ENCODE results near the gene HVCN1.
"Not testable (repeated sequence)": the region's sequence is repeated elsewhere in the genome, so short reads cannot be mapped to it uniquely, and the experiment has no call there.

The HVCN1 gene, protein sequence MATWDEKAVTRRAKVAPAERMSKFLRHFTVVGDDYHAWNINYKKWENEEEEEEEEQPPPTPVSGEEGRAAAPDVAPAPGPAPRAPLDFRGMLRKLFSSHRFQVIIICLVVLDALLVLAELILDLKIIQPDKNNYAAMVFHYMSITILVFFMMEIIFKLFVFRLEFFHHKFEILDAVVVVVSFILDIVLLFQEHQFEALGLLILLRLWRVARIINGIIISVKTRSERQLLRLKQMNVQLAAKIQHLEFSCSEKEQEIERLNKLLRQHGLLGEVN

DNA sequence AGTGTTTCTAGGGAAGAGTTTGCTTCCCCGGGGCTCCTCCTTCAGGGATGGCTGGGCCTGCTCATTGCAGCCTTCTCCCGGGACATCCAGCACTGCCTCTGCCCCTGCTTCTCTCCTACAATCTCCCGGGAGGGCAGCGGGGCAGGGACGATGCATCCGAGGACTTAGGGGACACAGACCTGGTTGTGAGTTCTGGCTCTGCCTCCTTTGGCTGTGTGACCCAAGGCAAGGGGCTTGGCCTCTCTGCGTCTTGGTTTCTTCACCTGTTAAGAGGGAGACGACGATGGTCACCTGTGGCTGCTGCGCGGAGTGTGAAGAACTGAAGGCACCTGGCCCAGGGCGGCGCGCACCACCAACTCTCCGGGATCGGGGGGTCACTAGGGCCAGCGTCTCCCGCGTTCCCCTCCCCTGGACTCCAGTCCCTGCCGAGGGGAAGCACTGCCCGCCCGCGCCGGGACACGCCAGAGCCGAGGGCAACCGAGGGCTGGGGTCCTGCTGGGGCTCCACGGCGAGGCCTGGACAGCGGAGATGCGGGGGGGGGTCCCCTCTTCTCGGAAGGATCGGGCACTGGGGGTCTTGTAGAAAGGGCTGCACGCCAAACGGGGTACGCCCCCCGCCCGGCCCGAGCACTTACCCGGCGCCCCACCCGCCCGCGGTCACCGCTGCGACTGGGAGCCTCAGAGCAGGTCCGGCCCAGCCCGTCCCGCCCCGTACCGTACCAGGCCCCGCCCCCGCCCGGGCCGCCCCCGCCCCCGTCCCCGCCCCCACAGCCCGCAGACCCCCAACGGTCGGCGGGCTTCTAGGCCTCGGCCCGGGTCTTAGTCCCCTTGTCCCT lies at the start of gene HVCN1:
Gene HVCN1 (minus strand): TSS at position 670 of the 835 bp plus-strand sequence. CDS start 5,870 bp downstream, outside the sequence.
- DNase-seq: no peak

DNA sequence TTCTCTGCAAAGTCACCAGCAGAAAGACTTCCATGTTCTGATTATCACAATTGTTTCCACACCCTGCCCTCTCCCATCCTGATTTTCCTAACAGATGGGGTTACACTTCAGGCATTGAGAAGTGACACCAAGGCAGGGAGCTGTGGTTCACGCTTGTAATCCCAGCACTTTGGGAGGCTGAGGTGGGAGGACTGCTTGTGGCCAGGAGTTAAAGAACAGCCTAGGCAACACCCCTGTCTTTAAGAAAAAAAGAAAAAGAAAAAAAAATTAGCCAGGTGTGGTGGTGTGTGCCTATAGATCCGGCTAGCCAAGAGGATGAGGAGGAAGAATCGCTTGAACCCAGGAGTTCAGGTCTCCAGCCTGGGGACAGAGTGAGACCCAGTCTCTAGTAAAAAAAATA lies 48.6 kb upstream of the HVCN1 start:
- peak; percentile 43 for DNase-seq

DNA sequence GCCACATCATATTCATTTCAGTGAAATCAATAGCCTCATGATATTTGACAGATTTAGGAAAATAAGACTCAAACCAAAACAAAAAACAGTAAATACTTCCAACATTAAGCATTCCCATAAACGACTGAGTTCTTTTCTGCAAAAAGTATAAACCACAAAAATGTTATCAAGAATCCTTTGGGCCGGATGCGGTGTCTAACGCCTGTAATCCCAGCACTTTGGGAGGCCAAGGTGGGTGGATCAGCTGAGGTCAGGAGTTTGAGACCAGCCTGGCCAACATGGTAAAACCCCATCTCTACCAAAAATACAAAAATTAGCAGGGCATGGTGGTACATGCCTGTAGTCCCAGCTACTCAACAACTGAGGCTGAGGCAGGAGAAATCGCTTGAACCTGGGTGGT lies 48.1 kb upstream of the HVCN1 start:
- peak; percentile 37 for DNase-seq

DNA sequence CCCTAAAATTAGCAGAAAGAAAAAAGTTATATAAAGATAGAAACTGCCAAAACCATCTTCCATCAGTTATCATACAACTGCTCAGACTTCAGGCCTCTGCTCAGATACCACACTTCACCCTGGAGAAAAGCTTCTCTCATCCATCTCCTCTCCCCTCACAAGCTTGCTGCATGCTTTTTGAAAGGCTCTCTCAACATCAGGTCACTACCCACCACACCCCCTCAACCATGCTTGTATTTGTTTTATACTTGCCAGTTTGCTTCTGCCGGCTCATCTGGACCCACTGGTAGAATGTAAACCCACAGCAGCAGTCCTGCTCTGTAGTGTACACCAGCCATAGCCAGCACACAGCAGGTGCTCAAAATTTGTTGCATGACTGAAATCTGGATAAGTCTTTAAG lies 45.0 kb upstream of the HVCN1 start:
- peak; percentile 33 for DNase-seq

DNA sequence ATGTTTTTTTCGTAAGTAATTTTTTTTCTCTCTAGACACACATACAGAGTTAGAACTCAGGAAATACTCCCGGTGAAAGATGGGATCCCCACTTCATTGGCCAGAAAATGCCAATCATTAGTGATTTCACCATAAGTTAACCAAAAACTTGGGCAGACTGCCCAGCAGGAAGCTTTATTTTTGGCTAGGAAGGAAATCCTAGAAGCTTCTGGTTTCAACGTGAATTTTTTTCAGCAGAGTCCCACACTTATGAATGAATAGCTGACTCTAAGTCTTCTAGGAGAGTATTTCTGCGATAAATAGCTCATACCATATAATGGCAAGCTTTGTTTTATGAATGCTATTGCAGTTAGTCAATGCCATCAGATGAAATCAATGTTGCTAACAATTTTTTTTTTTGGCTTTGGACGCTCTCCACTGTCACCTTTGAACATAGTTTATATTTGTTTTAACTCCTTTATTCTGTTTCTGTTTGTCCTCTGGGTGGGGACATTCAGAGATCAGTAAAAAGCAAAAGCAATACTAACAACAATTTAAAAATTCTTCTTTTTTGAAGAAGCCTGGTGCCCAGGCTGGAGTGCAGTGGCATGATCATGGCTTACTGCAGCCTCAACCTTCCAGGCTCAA lies 44.3 kb upstream of the HVCN1 start:
- DNase-seq: peak; percentile 3

DNA sequence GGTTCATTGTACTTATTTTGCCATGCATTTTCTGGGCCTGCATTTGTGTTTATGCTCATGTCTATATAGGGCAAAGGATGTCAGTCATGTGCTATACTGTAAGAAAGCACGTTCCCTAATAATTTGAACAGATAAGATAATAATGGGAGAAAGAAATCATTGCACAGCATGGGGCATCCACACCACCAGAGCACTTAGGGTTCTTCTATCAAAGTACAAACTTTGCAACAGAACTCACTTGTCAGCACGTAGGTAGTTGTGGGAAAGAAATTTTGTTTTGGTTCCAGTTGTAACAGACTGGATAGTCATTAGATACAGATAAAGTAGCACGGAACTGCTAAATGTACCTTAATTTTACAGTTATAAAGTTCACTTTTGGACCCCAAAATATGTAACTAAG lies 43.7 kb upstream of the HVCN1 start:
- DNase-seq: peak; percentile 7

DNA sequence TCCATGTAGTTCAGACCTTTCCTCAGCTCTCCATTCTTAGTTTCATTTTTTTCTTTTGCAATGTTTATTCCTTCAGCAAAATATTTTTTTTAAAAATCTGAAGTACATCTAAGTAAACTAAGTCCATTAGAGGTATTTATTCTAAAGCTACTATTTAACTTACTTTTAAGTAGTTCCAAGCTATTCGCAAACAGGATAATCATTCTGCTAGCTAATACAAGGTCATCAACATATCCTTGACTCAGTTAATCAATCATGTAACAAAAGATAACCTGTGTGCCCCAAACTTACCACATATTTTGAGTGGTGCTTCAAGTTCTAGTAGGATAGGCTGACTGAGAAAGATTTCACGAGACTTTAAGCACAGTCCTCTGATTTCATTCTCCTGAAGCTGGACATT lies 42.6 kb upstream of the HVCN1 start:
- no peak for DNase-seq

DNA sequence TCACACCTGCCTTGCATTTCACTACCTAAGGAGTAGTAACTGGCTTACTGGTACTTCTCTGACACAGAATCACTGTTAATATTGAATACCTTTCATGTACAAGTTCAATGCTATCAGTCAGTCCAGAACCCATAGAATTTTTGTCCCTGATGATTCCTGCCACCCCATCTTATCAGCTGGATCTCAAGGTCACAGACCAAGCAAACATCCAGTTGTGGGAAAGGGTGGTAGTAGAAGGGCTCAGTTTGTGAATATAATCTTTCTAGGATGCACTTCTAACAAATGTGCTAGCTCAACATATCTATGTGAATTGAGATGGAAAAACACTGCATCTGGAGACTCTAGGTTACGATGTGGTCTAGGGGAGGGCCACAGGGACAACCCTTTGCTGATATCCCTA lies 39.7 kb upstream of the HVCN1 start:
- DNase-seq: no peak

DNA sequence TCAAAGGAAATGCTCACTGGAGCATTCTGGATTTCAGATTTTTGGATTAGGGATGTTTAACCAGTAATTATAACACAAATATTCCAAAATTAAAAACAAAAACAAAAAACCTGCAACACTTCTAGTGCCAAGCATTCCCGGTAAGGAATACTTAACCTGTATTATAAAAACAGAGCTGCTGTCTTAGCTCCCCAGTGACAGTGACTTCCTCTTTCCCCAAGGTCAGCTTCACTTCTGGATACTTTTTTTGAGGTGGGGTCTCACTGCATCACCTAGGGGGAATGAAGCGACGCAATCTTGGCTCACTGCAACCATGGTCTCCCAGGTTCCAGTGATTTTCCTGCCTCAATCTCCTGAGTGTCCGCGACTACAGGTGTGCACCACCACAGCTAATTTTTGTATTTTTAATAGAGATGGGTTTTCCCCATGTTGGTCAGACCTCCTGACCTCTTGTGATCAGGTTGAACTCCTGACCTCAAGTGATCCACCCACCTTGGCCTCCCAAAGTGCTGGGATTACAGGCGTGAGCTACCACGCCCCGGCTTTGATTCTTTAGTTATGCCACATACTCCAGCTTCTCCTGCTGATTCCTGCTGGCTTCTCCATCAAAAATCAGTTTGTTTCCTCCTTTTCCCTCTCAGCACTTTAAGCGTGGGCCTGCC lies 37.9 kb upstream of the HVCN1 start:
- peak; percentile 22 for DNase-seq

DNA sequence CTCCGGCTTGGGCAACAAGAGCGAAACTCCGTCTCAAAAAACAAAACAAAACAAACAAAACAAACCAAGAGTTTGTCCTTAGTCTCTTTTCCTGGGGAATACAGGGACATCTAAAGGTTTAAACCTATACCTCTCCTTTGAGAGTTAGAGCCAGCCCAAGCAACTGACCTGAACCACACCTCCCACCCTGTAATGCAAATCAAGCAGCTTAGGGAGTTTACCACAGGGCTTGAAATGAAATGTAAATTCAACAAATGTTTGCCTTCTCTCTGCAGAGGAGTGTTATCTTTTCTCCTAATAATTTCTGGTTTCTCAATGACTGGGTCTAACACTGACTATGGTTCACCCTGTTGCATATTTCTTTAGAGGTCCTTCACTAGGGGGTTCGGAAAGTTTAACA lies 37.1 kb upstream of the HVCN1 start:
- peak; percentile 26 for DNase-seq

DNA sequence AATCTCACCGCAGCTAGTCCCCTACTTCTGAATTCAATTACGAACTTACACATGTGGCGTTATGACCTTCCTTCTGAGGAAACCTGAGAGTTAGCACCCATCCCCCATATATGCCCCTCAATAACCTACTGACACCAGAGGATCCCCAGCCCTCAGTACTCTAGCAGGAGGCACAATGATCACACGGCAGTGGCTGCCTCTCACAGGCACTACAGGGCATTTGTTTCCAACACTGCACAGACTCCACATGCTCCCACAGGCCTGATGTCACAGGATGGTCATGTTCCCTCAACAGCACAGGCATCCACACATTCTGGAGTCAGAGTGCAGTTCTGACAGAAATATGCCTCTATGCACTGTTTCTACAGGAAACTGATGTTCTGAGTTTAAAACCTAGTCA lies 36.4 kb upstream of the HVCN1 start:
- peak; percentile 39 for DNase-seq

DNA sequence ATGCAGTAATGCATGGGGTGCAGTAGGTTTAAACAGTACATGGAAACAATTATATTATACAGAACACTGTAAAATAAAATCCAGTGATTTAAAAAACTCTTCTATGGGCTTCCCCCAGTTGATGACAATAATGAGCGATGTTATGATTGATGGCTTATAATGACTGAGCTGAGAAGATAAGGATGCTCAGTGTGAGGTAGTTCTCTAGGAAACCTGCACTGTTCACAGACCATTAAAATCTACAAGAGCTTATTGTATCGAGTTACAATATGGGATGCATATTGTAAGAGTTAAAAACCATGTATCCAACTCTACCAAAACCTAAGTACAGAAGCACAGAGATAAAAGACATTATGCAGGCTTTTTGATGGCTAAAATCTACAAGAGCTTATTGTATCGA lies 34.0 kb upstream of the HVCN1 start:
- DNase-seq: not testable (repeated sequence)

DNA sequence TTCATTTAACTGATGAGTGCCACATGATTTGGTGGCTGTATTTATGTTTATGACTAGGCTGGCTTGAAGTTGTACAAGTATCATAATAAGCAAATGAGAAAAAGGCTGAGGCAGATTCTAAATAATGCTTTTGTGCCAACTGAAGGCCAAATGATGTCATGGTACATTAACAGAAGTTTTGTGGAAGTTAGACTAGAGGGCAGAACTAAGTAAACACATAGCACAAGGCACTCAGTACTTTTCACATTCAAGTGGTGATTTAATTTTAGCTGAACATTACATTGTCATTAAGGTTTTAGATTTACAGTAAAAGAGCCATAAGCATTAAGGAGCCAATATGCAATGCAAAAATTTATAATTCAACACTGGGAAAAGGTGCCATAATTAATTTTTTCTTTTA lies 32.7 kb upstream of the HVCN1 start:
- no peak for DNase-seq

DNA sequence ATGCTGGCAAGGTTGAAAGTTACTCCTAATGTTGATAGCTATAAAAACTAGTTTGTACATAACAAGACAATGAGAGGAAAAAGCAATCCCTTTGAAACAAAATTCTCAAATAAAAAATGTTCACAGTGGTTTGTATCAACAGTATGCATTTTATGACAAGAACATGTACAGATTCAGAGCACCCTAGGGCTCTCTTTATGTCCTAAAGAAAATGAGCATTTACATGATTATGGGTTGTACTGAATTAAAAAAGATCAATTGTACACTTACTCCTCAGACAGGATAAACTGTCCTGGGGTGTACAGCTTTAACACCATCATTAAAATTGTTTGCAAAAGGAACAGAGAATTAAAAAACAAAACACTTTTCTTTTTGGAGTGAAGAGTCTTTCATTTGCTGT lies 31.6 kb upstream of the HVCN1 start:
- no peak for DNase-seq

DNA sequence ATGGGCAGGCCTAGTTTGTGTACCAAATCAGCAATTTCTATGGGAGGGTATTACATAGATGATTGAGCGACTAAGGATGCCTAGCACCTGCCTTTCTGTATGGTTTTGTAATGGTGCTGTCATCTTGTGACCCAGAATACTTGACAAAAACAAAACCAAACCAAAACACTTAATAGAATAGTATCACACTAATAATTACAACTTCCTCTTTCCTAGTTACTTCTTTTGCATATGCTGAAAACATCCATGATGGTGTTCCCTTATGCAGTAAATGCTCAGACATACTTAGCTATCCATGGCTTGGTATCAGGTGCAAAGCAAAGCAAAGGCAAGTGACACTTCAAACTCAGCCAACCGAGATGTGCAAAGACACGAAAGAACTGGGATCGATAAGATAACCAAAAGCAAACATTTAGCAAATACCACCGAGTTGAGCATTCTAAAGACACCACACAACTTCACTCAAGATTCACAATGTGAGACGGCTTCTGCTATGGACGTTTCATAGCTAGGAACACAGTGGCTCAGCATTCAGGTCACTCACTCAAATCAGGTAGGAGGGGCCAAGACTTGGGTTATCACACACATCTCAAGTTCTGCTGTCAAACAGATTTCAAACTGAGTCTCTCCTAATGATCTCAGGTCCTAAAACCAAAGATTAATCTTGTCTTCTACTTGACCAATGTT lies 29.4 kb upstream of the HVCN1 start:
- DNase-seq: peak; percentile 34

DNA sequence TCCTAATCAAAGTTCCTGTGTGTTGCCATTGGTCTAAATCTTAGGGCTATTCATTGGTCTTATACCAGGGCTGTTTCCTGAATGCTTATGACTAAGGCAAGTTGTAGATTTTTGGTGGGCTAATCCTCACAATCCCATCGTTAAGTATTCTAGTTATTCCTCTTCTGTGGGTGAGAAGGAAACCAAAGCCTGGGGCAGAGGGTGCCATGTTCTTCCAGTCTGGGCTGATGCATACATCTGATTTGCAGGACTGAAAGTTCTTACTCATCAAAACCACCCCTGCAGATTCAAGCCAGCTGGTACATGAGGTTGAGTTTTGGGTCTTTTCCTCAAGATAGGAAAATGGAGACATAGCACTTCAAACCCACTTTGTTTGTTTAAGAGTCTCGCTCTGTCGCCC lies 28.1 kb upstream of the HVCN1 start:
- DNase-seq: peak; percentile 55

DNA sequence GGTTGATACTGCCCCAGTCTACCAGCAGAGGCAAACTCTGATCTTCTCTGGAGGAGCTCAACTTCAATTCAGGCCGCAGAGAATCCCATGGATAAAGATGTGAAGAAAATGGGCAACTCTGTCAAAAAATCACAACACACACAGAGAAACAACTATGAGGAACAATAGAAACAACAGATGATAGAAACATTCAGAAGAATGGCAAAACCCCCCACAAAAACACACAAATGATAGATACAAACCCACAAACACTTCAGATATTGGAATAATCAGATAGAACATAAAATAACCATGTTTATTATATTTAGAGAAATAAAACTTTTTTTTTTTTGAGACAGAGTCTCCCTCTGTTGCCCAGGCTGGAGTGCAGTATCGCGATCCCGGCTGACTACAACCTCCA lies 20.0 kb upstream of the HVCN1 start:
- DNase-seq: no peak

DNA sequence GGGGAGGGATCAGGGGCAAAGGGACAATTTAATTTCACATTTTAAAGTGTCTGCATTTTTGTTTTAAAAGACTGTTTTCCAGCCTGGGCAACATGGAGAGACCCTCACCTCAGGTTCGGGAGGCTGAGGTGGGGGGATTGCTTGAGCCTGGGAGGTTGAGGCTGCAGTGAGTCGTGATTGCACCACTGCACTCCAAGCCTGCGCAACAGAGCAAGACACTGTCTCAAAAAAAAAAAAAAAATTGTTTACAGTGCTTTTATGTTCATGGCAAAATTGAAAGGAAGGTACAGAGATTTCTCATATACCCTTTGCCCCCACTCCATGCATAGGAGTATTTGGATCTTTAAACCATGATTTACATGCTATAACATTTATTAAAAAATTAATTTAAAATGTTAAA lies 16.4 kb upstream of the HVCN1 start:
- DNase-seq: no peak

DNA sequence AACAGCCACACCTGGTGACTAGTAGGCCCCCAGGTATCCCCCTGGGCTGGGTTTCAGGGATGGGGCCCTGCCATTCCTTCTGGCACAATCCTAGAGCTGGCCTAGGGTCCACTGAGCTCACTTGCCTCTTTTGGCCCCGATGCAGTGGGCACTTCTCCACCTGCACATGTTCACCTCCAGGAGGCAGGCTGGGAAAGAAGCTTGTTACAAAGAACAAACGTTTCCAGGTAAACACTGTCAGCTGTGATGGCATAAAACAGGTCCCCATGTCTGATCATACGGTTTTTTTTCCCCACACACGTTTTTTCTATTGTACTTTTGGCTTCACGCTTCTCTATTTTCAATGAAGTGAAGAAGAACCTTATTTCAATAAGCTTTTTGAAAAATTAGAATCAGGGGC lies 15.8 kb upstream of the HVCN1 start:
- DNase-seq: no peak

DNA sequence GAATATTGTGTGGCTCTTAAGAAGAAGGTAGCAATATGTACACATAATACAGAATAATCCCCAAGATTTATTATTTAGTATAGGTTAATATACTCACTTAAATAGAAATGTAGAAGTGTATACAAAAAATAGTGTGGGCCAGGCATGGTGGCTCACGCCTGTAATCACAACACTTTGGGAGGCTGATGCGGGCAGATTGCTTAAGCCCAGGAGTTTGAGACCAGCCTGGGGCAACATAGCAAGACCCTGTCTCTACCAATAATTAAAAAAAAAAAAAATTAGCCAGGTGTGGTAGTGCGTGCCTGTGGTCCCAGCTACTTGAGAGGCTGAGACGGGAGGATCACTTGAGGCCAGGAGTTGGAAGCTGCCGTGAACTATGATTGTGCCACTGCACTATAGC lies 15.3 kb upstream of the HVCN1 start:
- DNase-seq: no peak

DNA sequence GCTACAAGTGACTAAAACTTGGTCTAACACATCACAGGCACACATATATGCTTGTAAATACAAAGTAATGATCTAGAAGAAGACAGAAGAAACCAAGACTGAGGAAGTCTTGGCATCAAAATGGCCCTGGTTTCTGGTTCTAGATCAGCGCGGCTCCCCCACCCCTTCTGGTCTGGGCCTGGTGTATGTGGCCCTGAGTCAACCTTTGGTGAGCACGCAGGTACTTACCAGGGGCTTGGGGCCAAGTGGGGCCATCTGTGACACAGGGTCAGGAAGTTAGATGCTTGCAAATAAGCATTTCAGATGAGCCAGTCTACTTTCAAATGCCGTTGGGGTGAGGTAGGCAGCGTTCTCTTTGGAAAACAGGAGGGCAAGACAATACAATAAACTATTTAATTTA lies 13.2 kb upstream of the HVCN1 start:
- DNase-seq: no peak

DNA sequence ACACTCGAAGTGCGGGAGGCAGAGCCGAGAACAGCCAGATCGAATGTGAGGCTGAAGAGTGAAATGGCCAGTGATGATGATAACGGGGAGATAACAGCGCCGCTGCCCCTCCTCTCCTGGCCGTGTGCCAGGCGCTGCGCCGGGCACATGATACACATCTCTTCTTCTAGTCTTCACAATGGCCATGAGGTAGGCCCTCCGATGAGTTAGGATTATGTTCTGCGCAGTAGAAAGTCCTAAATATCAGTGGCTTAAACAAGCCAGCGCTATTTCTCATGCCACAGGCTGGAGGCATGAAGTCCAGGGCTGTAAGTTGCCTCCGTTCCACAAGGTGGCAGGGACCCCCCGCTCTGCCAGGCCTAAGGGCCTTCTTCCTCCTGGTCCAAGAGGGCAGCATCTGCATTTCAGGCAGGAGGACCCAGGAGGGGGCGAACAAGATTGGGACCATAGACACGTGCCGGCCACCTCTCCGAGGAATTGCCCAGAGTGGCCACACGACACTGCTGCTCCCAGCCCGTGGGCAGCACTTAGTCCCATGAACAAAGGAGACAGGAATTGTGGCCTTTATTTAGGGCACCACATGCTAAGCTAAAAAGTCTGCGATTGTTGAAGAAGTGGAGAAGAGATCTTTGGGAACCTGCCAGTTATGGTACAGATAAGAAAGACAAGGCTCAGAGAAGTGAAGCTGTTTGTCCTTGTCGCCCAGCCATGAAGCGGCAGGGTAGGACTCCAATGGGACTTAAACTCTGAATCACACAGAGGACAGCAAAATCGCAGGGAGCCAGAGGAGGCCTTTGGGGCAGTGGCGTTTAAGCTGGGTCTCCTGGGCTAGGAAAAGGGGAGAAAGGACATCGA lies 10.9 kb upstream of the HVCN1 start:
- DNase-seq: peak; percentile 44

Measured in activated CD8-positive, alpha-beta memory T cell treated with anti-CD3 and anti-CD28 coated beads, Interleukin-2, amount 50 U/mL, for 48 hours (primary cell).